H1 (cell line): ENCODE measurements around the gene FNDC3A. TPM values are rescaled to one million over a fixed set of nuclear protein-coding genes. Genes with fewer than 3 reads are reported as not detected.

ENCODE experiments used
- HDAC6 ChIP-seq: IDR thresholded peaks from one replicate; pipeline ENCODE4 v1.7.1; 2012; ENCODE audit warnings: low read depth, mild to moderate bottlenecking, inconsistent platforms, low read length, moderate library complexity
- POU5F1 ChIP-seq: IDR thresholded peaks from 2 replicates; pipeline ENCODE4 v1.6.1; 2011; ENCODE audit warnings: low read depth, mild to moderate bottlenecking, low read length, moderate library complexity
- polyA plus RNA-seq, 7 experiments: library from polyadenylated mRNA; depleted of rRNA in 3 of 7; stranded (reverse) in 5 of 7; unstranded in 2 of 7; fragments of >200 nt in 5 of 7; fragments of 200-250 nt in 2 of 7; gene quantifications; 1 replicate in 5 of 7; 2 replicates in 1 of 7; 4 replicates in 1 of 7; pipeline versions ENCODE4 v1.2.1 to v1.2.3, GENCODE V29; 2011 to 2013; ENCODE audit warnings: missing spikeins in 2 of 7, mixed read lengths in 2 of 7
- total RNA-seq: library from RNA; stranded (reverse); fragmentation: NEBNext Ultra II Directional; extraction: Animal tissue kit (Norgen Biotek cat#: 25700); gene quantifications from 2 replicates; pipeline ENCODE4 v1.2.1, GENCODE V29; 2021

The FNDC3A gene
- total and polyA plus RNA-seq, 2 of the 8 experiments (the other 6 are each of a cell fraction or from before 2014, with no cell fraction given), result 14.6 to 26.0 TPM

GRCh38 chr13:49125964-49126524 lies 150.3 kb downstream of the FNDC3A start (continued):
- TF ChIP-seq POU5F1 (no peak), HDAC6 (no peak)
